WERI-Rb-1 (cell line): Measurements from ENCODE around the gene CASP8.

Experiments
- DNase-seq: peaks from one replicate; pipeline ENCODE4 v3.0.0-alpha.2; 2020
- H3K27ac ChIP-seq: fragments of 250-450 bp; sonication (Bioruptor Pico); 2 replicates; pipeline ENCODE4 v1.5.1; 2020; ENCODE audit warnings: mild to moderate bottlenecking, moderate library complexity
- H3K27me3 ChIP-seq: fragments of 250-450 bp; sonication (Bioruptor Pico); 2 replicates; pipeline ENCODE4 v1.5.1; 2021; ENCODE audit warnings: mild to moderate bottlenecking, low read depth, moderate library complexity; ENCODE audit not compliant: insufficient read depth, severe bottlenecking
- H3K36me3 ChIP-seq: fragments of 250-450 bp; sonication (Bioruptor Pico); 2 replicates; pipeline ENCODE4 v1.5.1; 2020; ENCODE audit warnings: mild to moderate bottlenecking, moderate library complexity
- H3K4me3 ChIP-seq: 2 replicates; pipeline ENCODE4 v1.5.1; 2011; ENCODE audit warnings: low read depth, mild to moderate bottlenecking, control low read depth, low read length
- H3K9me3 ChIP-seq: fragments of 250-450 bp; sonication (Bioruptor Pico); 2 replicates; pipeline ENCODE4 v1.5.1; 2021; ENCODE audit warnings: mild to moderate bottlenecking, moderate library complexity; ENCODE audit not compliant: severe bottlenecking
- CTCF ChIP-seq: IDR thresholded peaks from 2 replicates; pipeline ENCODE4 v1.5.1; 2011; ENCODE audit warnings: low read depth, mild to moderate bottlenecking, control low read depth, inconsistent platforms, low read length

Gene CASP8

GRCh38 chr2:201249889-201250288 lies 10.4 kb upstream of the CASP8 start:
- H3K9me3 ChIP-seq: peaks cover 3% of the 10 kb centered on the region
- no peak for TF ChIP-seq CTCF
- H3K27me3 ChIP-seq: no peaks in the 10 kb centered on the region
- H3K36me3 ChIP-seq: no peaks in the 10 kb centered on the region
- no peak overlapping the region for H3K27ac ChIP-seq
- no peak for DNase-seq
- no peak overlapping the region for H3K4me3 ChIP-seq

- no peak overlapping the region for H3K27ac ChIP-seq
- H3K36me3 ChIP-seq: no peaks in the 10 kb centered on the region
- H3K9me3 ChIP-seq: peaks cover 3% of the 10 kb centered on the region
- TF ChIP-seq CTCF: no peak
- H3K4me3 ChIP-seq: no peak overlapping the region
- DNase-seq: no peak
- no peaks in the 10 kb centered on the region for H3K27me3 ChIP-seq
Measured at GRCh38 chr2:201250741-201251140, 9.6 kb upstream of the CASP8 start.

GRCh38 chr2:201254081-201254730 lies 6.1 kb upstream of the CASP8 start:
- DNase-seq: no peak
- peaks cover 2% of the 10 kb centered on the region for H3K9me3 ChIP-seq

GRCh38 chr2:201255408-201256033 lies 4.8 kb upstream of the CASP8 start:
- no peak for TF ChIP-seq CTCF
- no peak overlapping the region for H3K4me3 ChIP-seq
- H3K27me3 ChIP-seq: no peaks in the 10 kb centered on the region
- H3K9me3 ChIP-seq: no peaks in the 10 kb centered on the region
- no peak for DNase-seq
- no peak overlapping the region for H3K27ac ChIP-seq
- H3K36me3 ChIP-seq: no peaks in the 10 kb centered on the region

More at GRCh38 chr2:201254081-201254730, 6.1 kb upstream of the CASP8 start:
- Histone ChIP-seq H3K36me3 (no peaks in the 10 kb centered on the region), H3K27me3 (no peaks in the 10 kb centered on the region), H3K4me3 (no peak overlapping the region), H3K27ac (no peak overlapping the region)
- no peak for TF ChIP-seq CTCF

GRCh38 chr2:201256082-201256481 lies 4.3 kb upstream of the CASP8 start:
- Histone ChIP-seq H3K9me3 (no peaks in the 10 kb centered on the region), H3K36me3 (no peaks in the 10 kb centered on the region), H3K27me3 (no peaks in the 10 kb centered on the region), H3K27ac (no peak overlapping the region), H3K4me3 (no peak overlapping the region)
- DNase-seq: no peak
- no peak for TF ChIP-seq CTCF

GRCh38 chr2:201257381-201257955 lies 2.9 kb upstream of the CASP8 start:
- no peak overlapping the region for H3K27ac ChIP-seq
- H3K9me3 ChIP-seq: no peaks in the 10 kb centered on the region
- TF ChIP-seq CTCF: no peak
- no peak overlapping the region for H3K4me3 ChIP-seq
- DNase-seq: no peak
- H3K27me3 ChIP-seq: no peaks in the 10 kb centered on the region
- H3K36me3 ChIP-seq: no peaks in the 10 kb centered on the region
